ENCODE measurements around the gene OLAH. TPM values are rescaled to one million over a fixed set of nuclear protein-coding genes. Genes with fewer than 3 reads are reported as not detected.

Gene OLAH
- total RNA-seq, 1 donor from 2014 or later: 4.9 TPM

DNA sequence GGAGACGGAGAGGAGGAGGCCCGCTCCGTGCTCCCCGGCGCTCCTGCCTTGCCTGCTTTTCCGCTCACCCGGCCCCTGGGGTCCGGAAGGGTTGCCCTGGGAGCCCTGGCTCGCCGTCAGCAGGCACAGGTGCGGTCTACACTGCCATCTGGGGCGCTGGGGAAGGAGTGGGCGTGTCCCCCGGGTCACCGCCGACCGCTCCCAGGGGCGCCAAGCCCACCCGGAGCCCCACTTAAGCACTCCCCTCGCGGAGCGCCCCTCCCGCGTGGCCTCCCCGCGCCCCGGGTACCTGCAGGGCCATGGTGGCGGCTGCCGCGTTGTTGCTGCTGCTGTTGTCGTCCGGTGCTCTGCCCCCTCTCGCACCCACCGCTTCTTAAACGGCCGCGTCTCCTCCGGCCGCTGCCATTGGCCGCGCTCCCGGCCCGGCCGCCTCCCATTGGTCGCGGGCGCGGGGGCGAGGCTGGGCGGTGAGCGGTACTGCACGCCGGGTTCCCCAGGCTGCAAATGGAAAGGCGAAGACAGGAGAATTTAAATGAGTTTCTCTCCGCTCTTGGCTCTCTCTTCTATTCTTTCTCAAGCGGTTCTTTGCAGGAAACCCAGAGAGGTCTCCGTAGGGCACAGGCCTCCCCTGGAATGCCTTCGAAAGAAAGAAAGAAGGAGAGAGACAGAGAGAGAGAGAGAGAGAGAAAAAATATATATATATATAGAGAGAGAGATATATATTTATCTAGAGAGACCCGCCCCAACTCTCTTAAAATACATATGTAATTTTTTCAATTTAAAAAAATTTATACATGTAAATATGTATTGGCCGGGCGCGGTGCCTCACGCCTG, 44.9 kb downstream of the OLAH start, which contains the start of gene ACBD7:
ACBD7 (minus strand) TSS at position 349 of the 834 bp plus-strand sequence; CDS start at position 301, 48 bp downstream.
- intact Hi-C loops (cut with DNase I): no loop called here
- H3K4me3 ChIP-seq: peak within 1 kb of the TSS; percentile 48 to 51
- TF ChIP-seq POLR2A (IDR thresholded peaks at IDR 0.05) (no peak), CTCF (IDR thresholded peaks at IDR 0.05) (peak in 2 of 3 experiments; percentile 28 to 60), POLR2AphosphoS5 (IDR thresholded peaks at IDR 0.05; ENCODE audit: insufficient read depth in 1 of 2, low read depth in 1 of 2) (peak in 1 of 2 donors; percentile 28)
- no peak for DNase-seq (ENCODE audit: extremely low spot score in 2 of 2)
- no peak within 1 kb of the TSS for H3K27ac ChIP-seq
- no peaks in the 10 kb centered on the region for H3K27me3 ChIP-seq
- H3K36me3 ChIP-seq: no peaks in the 10 kb centered on the region
- peaks cover 18% of the 10 kb centered on the region for H3K4me1 ChIP-seq
- H3K9me3 ChIP-seq: no peaks in the 10 kb centered on the region

DNA sequence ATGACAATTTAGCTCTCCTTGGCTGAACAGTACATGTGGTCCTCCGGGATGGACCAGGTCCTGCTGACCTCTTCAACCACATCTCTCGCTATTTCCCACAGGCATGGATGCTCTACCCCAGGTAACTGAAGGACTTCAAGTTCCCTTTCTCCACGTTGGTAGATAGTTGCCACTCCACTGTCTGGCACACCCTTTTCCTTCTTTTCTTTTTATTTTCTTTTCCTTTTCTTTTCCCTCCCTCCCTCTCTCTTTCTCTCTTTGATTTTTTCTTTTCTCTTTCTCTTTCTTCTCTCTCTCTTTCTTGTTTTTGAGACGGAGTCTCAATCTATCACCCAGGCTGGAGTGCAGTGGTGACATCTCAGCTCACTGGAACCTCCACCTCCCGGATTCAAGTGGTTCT, 47.7 kb downstream of the OLAH start:
- no peak overlapping the region for H3K4me3 ChIP-seq
- intact Hi-C loops (cut with DNase I): loop anchor here (10.0 kb wide), 1 partner anchor 137 kb away; the partner anchor contains the start of genes DCLRE1C and MEIG1
- DNase-seq (ENCODE audit: extremely low spot score in 2 of 2): no peak
- no peaks in the 10 kb centered on the region for H3K9me3 ChIP-seq
- H3K27ac ChIP-seq: no peak overlapping the region
- no peaks in the 10 kb centered on the region for H3K36me3 ChIP-seq
- peaks cover 10% of the 10 kb centered on the region for H3K4me1 ChIP-seq
- TF ChIP-seq POLR2A (IDR thresholded peaks at IDR 0.05) (no peak), CTCF (IDR thresholded peaks at IDR 0.05) (no peak), POLR2AphosphoS5 (IDR thresholded peaks at IDR 0.05; ENCODE audit: insufficient read depth in 1 of 2, low read depth in 1 of 2) (no peak)
- no peaks in the 10 kb centered on the region for H3K27me3 ChIP-seq

DNA sequence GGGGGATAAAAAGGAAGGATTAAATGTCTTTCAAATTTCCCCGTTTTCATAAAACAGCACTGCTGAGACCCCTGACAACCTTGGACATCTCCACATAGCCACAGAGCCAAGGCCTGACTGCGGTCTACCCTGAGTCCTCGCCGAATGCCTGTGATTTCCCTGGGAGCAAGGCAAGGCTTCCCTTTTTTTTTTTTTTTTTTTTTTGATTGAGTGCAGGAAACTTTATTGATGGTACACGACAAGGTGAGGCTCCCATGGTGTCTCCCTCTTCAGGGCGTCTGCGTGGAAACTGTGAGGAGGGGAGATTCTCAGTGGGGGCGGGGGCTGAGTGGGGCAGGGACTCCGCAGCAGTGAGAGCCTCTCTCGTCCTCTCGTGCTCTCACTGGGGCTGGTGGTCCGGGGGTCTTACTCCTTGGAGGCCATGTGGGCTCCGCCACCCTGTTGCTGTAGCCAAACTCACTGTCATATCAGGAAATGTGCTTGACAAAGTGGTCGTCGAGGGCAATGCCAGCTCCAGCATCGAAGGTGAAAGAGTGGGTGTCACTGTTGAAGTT, 49.2 kb downstream of the OLAH start:
- intact Hi-C loops (cut with DNase I): loop anchor here (10.0 kb wide), 1 partner anchor 138 kb away; the partner anchor contains the start of genes DCLRE1C and MEIG1
- Histone ChIP-seq H3K4me3 (no peak overlapping the region), H3K27ac (no peak overlapping the region), H3K9me3 (no peaks in the 10 kb centered on the region), H3K27me3 (no peaks in the 10 kb centered on the region), H3K4me1 (peaks cover 17% of the 10 kb centered on the region), H3K36me3 (no peaks in the 10 kb centered on the region)
- no peak for DNase-seq (ENCODE audit: extremely low spot score in 2 of 2)
- TF ChIP-seq CTCF (IDR thresholded peaks at IDR 0.05) (no peak), POLR2A (IDR thresholded peaks at IDR 0.05) (no peak), POLR2AphosphoS5 (IDR thresholded peaks at IDR 0.05; ENCODE audit: insufficient read depth in 1 of 2, low read depth in 1 of 2) (no peak)

DNA sequence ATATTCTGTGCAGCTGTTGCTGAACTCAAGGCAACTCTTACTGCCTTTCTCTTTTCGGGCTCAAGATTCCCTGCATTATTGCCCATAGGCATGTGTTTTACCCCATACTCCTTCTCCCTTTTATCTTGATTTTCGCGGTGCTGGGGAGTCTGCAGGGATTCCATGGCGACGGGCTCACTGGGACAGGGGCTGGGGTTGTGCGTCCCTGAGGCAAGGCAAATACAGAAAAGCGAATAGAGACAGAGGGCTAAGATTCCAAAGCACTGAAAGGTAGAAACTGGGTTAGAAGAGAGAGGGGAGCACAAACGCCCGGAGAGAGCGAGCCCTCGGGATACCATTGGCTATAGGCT, 52.9 kb downstream of the OLAH start:
- no peaks in the 10 kb centered on the region for H3K27me3 ChIP-seq
- H3K4me1 ChIP-seq: peaks cover 36% of the 10 kb centered on the region
- peak overlapping the region; percentile 93 for H3K27ac ChIP-seq
- intact Hi-C loops (cut with DNase I): loop anchor here (10.0 kb wide), 1 partner anchor 142 kb away; the partner anchor contains the start of genes DCLRE1C and MEIG1
- H3K9me3 ChIP-seq: no peaks in the 10 kb centered on the region
- no peak for DNase-seq (ENCODE audit: extremely low spot score in 2 of 2)
- H3K4me3 ChIP-seq: peak overlapping the region; percentile 77 to 92
- TF ChIP-seq POLR2A (IDR thresholded peaks at IDR 0.05): no peak
- TF ChIP-seq CTCF (IDR thresholded peaks at IDR 0.05): no peak
- TF ChIP-seq POLR2AphosphoS5 (IDR thresholded peaks at IDR 0.05; ENCODE audit: insufficient read depth in 1 of 2, low read depth in 1 of 2): no peak
- H3K36me3 ChIP-seq: peaks cover 0 to 8% of the 10 kb centered on the region in 2 donors
